ENCODE measurements around the gene SULF2.

SULF2 gene

GRCh38 chr20:47629907-47630306, 155.4 kb downstream of the SULF2 start:
- no peak overlapping the region for H3K27ac ChIP-seq (replicated peaks)
- H3K27me3 ChIP-seq (ENCODE audit: insufficient read depth, poor library complexity, severe bottlenecking) = no peaks in the 10 kb centered on the region
- DNase-seq (ENCODE audit: low read depth in 1 of 2, low spot score in 1 of 2) = no peak
- H3K4me3 ChIP-seq (replicated peaks; ENCODE audit: insufficient read depth, low read length) = no peak overlapping the region
- TF ChIP-seq SPI1 (IDR thresholded peaks at IDR 0.05; ENCODE audit: borderline replicate concordance, low read depth) = no peak

GRCh38 chr20:47627540-47627939, 157.7 kb downstream of the SULF2 start:
- no peak overlapping the region for H3K27ac ChIP-seq (replicated peaks)

GRCh38 chr20:47623206-47623605, 162.1 kb downstream of the SULF2 start:
- no peak for TF ChIP-seq POLR2AphosphoS5 (IDR thresholded peaks at IDR 0.05; ENCODE audit: low read depth)
- no peak for TF ChIP-seq GABPA (IDR thresholded peaks at IDR 0.05; ENCODE audit: low read depth)
- TF ChIP-seq SPI1 (IDR thresholded peaks at IDR 0.05; ENCODE audit: borderline replicate concordance, low read depth) = no peak
- TF ChIP-seq REST (IDR thresholded peaks at IDR 0.05; ENCODE audit: insufficient replicate concordance, low read depth) = no peak
- DNase-seq (ENCODE audit: low read depth in 1 of 2, low spot score in 1 of 2) = no peak
- H3K27ac ChIP-seq (replicated peaks) = no peak overlapping the region

More at GRCh38 chr20:47627540-47627939, 157.7 kb downstream of the SULF2 start:
- Histone ChIP-seq H3K4me3 (replicated peaks; ENCODE audit: insufficient read depth, low read length) (no peak overlapping the region), H3K27me3 (ENCODE audit: insufficient read depth, poor library complexity, severe bottlenecking) (no peaks in the 10 kb centered on the region)
- TF ChIP-seq GABPA (IDR thresholded peaks at IDR 0.05; ENCODE audit: low read depth) (no peak), SPI1 (IDR thresholded peaks at IDR 0.05; ENCODE audit: borderline replicate concordance, low read depth) (no peak), POLR2AphosphoS5 (IDR thresholded peaks at IDR 0.05; ENCODE audit: low read depth) (no peak), REST (IDR thresholded peaks at IDR 0.05; ENCODE audit: insufficient replicate concordance, low read depth) (no peak)
- TF ChIP-seq, protein P1, sequence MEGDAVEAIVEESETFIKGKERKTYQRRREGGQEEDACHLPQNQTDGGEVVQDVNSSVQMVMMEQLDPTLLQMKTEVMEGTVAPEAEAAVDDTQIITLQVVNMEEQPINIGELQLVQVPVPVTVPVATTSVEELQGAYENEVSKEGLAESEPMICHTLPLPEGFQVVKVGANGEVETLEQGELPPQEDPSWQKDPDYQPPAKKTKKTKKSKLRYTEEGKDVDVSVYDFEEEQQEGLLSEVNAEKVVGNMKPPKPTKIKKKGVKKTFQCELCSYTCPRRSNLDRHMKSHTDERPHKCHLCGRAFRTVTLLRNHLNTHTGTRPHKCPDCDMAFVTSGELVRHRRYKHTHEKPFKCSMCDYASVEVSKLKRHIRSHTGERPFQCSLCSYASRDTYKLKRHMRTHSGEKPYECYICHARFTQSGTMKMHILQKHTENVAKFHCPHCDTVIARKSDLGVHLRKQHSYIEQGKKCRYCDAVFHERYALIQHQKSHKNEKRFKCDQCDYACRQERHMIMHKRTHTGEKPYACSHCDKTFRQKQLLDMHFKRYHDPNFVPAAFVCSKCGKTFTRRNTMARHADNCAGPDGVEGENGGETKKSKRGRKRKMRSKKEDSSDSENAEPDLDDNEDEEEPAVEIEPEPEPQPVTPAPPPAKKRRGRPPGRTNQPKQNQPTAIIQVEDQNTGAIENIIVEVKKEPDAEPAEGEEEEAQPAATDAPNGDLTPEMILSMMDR (IDR thresholded peaks at IDR 0.05; ENCODE audit: insufficient read depth, low read length) = no peak
- no peak for DNase-seq (ENCODE audit: low read depth in 1 of 2, low spot score in 1 of 2)

GRCh38 chr20:47622118-47622665, 163.1 kb downstream of the SULF2 start:
- Histone ChIP-seq H3K27ac (replicated peaks) (no peak overlapping the region), H3K27me3 (ENCODE audit: insufficient read depth, poor library complexity, severe bottlenecking) (no peaks in the 10 kb centered on the region), H3K4me3 (replicated peaks; ENCODE audit: insufficient read depth, low read length) (no peak overlapping the region)
- no peak for DNase-seq (ENCODE audit: low read depth in 1 of 2, low spot score in 1 of 2)
- TF ChIP-seq, protein P1 (IDR thresholded peaks at IDR 0.05; ENCODE audit: insufficient read depth, low read length) = no peak
- TF ChIP-seq GABPA (IDR thresholded peaks at IDR 0.05; ENCODE audit: low read depth) = no peak
- no peak for TF ChIP-seq SPI1 (IDR thresholded peaks at IDR 0.05; ENCODE audit: borderline replicate concordance, low read depth)
- TF ChIP-seq POLR2AphosphoS5 (IDR thresholded peaks at IDR 0.05; ENCODE audit: low read depth) = no peak

More at GRCh38 chr20:47623206-47623605, 162.1 kb downstream of the SULF2 start:
- Histone ChIP-seq H3K27me3 (ENCODE audit: insufficient read depth, poor library complexity, severe bottlenecking) (no peaks in the 10 kb centered on the region), H3K4me3 (replicated peaks; ENCODE audit: insufficient read depth, low read length) (no peak overlapping the region)
